Suprapubic skin (tissue), 4 donors: ENCODE measurements around the gene ASPA. TPM values are rescaled to one million over a fixed set of nuclear protein-coding genes. Genes with fewer than 3 reads are reported as not detected.
"Not testable (repeated sequence)": the region's sequence is repeated elsewhere in the genome, so short reads cannot be mapped to it uniquely, and the experiment has no call there.

Experiments used
- DNase-seq, 2 donors: peaks; one replicate each; pipeline ENCODE4 v3.0.0-alpha.2; 2019; ENCODE audit warnings: low spot score in 2 of 2
- H3K27ac ChIP-seq: fragments of 200-600 bp; sonication (generic); one replicate; pipeline ENCODE4 v1.5.1; 2019
- H3K27me3 ChIP-seq: fragments of 200-600 bp; sonication (generic); one replicate; pipeline ENCODE4 v1.5.1; 2019
- H3K36me3 ChIP-seq: fragments of 200-600 bp; sonication (generic); one replicate; pipeline ENCODE4 v1.5.1; 2019
- H3K4me1 ChIP-seq: fragments of 200-600 bp; sonication (generic); one replicate; pipeline ENCODE4 v1.5.1; 2019
- H3K4me3 ChIP-seq: fragments of 200-600 bp; sonication (generic); one replicate; pipeline ENCODE4 v1.5.1; 2019; ENCODE audit warnings: mild to moderate bottlenecking
- H3K9me3 ChIP-seq: fragments of 200-600 bp; sonication (generic); one replicate; pipeline ENCODE4 v1.5.1; 2019
- CTCF ChIP-seq, 2 donors: fragments of 200-600 bp in 1 of 2; fragments of 450-650 bp in 1 of 2; sonication (generic) in 1 of 2; IDR thresholded peaks; one replicate each; pipeline ENCODE4 v1.5.1; 2016 to 2019; ENCODE audit warnings: antibody characterized with exemption in 2 of 2, mild to moderate bottlenecking in 1 of 2, moderate library complexity in 1 of 2
- EP300 ChIP-seq: sonication (generic); formaldehyde crosslinking; IDR thresholded peaks from one replicate; pipeline ENCODE4 v1.6.1; 2017; ENCODE audit warnings: antibody characterized with exemption
- POLR2A ChIP-seq, 2 donors: fragments of 450-650 bp; IDR thresholded peaks; one replicate each; pipeline ENCODE4 v1.6.1; 2017; ENCODE audit warnings: antibody characterized with exemption in 2 of 2, mild to moderate bottlenecking in 2 of 2, moderate library complexity in 2 of 2
- POLR2AphosphoS5 ChIP-seq, 3 donors: sonication (generic); formaldehyde crosslinking; IDR thresholded peaks; one replicate each; pipeline ENCODE4 v1.6.1; 2017; ENCODE audit warnings: antibody characterized with exemption in 3 of 3
- WGBS: methylation state at CpG from one replicate; pipeline ENCODE4 v1.1.5; 2018; 5-methylcytosine and 5-hydroxymethylcytosine counted together
- total RNA-seq, 4 donors: library from RNA; depleted of rRNA; stranded (reverse); fragments of >200 nt; gene quantifications; one replicate each; pipeline ENCODE4 v1.1.0, GENCODE V29; 2016

The ASPA gene
- total RNA-seq, 4 donors from 2014 or later, result 0.98 to 5.4 (median 1.8) TPM

- WGBS, result 46% methylated on average over 20 of the region's 20 CpGs
- Histone ChIP-seq H3K36me3 (no peaks in the 10 kb centered on the region), H3K9me3 (no peaks in the 10 kb centered on the region), H3K27me3 (no peaks in the 10 kb centered on the region), H3K4me1 (peaks cover 17% of the 10 kb centered on the region), H3K27ac (peak overlapping the region; percentile 84), H3K4me3 (no peak overlapping the region)
- TF ChIP-seq CTCF (IDR thresholded peaks at IDR 0.05) (no peak), EP300 (no peak), POLR2A (IDR thresholded peaks at IDR 0.05) (no peak), POLR2AphosphoS5 (IDR thresholded peaks at IDR 0.05) (peak in 1 of 3 donors; percentile 34)
- peak; percentile 82 to 87 for DNase-seq
Measured at GRCh38 chr17:3512505-3513171, 36.8 kb downstream of the ASPA start.

DNA sequence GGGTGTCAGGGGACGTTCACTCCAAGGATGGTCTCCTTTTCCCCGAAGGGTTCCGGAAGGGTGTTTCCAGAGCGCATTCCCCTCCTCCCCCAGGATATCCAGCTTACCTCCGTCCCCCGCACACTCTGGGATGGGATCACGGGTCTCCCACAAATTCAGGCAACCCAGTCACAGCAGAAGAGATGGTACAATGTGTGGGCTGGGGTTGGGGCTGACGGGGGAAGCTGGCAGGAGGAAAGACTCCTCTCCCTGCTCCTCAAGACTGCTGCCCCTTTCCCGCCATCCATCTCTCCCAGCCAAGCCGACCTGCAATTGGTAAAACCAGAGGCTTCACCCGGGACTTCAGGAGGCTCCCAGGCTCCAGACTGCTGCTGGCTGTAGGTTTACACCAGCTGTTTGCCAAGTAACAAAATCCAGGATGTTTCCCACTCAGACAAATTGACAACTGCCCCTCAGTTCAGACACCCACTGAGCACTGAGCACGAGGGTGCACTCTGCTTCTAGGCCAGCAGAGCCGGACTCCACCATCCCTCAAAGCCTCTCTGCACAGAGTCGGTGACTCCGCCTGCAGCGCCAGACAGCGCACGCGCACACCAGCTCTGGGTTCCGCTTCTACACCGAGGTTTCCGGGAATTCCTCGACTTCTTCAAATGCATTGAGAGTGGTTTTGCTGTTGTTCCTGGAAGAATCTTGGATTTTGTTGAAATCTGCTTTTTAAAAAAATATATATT, 37.7 kb downstream of the ASPA start:
- Histone ChIP-seq H3K36me3 (peaks cover 1% of the 10 kb centered on the region), H3K27ac (peak overlapping the region; percentile 84), H3K9me3 (no peaks in the 10 kb centered on the region), H3K4me3 (no peak overlapping the region), H3K27me3 (no peaks in the 10 kb centered on the region), H3K4me1 (peaks cover 17% of the 10 kb centered on the region)
- no peak for TF ChIP-seq POLR2AphosphoS5 (IDR thresholded peaks at IDR 0.05)
- TF ChIP-seq EP300, result no peak
- TF ChIP-seq CTCF (IDR thresholded peaks at IDR 0.05), result no peak
- no peak for TF ChIP-seq POLR2A (IDR thresholded peaks at IDR 0.05)
- 80% methylated on average over 23 of the region's 23 CpGs for WGBS
- DNase-seq, result peak in 1 of 2 donors; percentile 70

DNA sequence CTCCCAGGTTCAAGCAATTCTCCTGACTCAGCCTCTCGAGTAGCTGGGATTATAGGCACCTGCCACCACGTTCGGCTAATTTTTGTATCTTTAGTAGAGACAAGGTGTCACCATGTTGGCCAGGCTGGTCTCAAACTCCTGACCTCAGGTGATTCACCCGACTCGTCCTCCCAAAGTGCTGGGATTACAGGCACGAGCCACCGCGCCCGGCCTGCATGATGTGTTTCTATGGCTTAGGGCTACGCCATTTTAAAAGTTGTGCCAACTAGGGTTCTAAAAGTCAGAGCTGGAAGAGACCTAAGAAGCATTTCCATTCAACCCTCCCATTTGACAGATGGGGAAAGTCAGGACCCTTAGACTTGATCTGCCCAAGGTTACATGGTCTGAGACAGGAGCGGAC, 38.4 kb downstream of the ASPA start:
- H3K27ac ChIP-seq, result not testable (repeated sequence)
- peak in 1 of 2 donors; percentile 11 for DNase-seq

DNA sequence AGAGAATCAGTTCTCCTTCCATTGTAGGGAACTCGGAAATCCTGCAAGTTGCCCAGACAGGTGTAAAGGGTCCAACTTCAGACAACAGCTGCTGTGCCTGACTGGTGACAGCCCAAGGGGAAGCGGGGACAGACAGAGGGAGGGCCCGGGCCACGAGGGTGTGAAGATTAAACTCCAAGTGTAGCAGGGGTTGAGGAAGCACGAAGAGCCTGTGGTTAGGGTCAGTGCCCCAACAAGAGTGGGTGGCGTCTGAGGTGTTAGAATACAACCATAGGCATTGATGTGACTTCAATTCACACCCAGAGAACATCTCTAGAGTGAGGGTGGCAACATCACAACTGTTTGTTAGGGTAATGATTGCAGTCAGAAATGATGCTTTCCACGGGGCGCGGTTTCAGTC, 39.1 kb downstream of the ASPA start:
- WGBS, result 74% methylated on average over 9 of the region's 9 CpGs
- H3K27me3 ChIP-seq, result no peaks in the 10 kb centered on the region
- H3K27ac ChIP-seq, result no peak overlapping the region
- peaks cover 17% of the 10 kb centered on the region for H3K4me1 ChIP-seq
- H3K9me3 ChIP-seq, result no peaks in the 10 kb centered on the region
- no peak for TF ChIP-seq POLR2AphosphoS5 (IDR thresholded peaks at IDR 0.05)
- no peak for DNase-seq
- no peak overlapping the region for H3K4me3 ChIP-seq
- H3K36me3 ChIP-seq, result peaks cover 7% of the 10 kb centered on the region

More for the DNA sequence above, 38.4 kb downstream of the ASPA start:
- H3K9me3 ChIP-seq, H3K36me3 ChIP-seq, H3K27me3 ChIP-seq, H3K4me3 ChIP-seq: not testable (repeated sequence)
- H3K4me1 ChIP-seq, result peaks cover 17% of the 10 kb centered on the region
- 91% methylated on average over 11 of the region's 11 CpGs for WGBS

DNA sequence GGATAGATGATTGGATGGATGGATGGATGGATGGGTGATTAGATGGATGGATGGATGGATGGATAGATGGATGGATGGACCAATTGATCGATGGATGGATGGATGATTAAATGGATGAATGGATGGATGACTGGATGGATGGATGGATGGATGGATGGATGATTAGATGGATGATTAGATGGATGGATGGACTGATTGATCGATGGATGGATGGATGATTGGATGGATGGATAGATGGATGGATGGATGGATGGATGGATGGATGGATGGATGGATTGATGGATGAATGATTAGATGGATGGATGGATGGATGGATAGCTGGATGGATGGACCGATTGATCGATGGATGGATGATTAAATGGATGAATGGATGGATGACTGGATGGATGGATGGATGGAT, 43.7 kb downstream of the ASPA start:
- H3K4me1 ChIP-seq, DNase-seq, H3K9me3 ChIP-seq: not testable (repeated sequence)

DNA sequence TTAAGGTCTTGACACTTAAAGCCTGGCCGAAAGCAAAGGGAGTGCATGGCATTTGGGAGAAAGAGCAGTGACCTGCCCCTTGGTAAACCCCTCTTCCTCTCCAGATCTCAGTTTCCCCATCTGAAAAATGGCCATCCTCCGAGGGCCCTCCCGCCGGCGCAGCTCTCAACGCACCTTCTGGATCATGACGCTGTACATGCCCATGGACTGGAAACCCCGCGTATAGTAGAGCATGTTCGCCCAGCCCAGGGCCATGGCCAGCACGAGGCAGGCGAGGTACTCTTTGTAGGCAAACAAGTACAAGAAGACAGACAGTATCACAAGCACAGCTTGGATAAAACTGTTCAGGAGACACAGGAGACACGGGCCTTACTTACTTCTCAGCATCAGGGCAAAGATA, 48.2 kb downstream of the ASPA start:
- DNase-seq, result no peak
- H3K4me3 ChIP-seq, result no peak overlapping the region
- no peak overlapping the region for H3K27ac ChIP-seq
- H3K9me3 ChIP-seq, result no peaks in the 10 kb centered on the region
- no peak for TF ChIP-seq POLR2AphosphoS5 (IDR thresholded peaks at IDR 0.05)
- TF ChIP-seq POLR2A (IDR thresholded peaks at IDR 0.05), result no peak
- no peak for TF ChIP-seq CTCF (IDR thresholded peaks at IDR 0.05)
- TF ChIP-seq EP300, result no peak
- H3K36me3 ChIP-seq, result peaks cover 10% of the 10 kb centered on the region
- no peaks in the 10 kb centered on the region for H3K27me3 ChIP-seq
- 93% methylated on average over 12 of the region's 13 CpGs for WGBS
- H3K4me1 ChIP-seq, result no peaks in the 10 kb centered on the region

More for the DNA sequence above, 43.7 kb downstream of the ASPA start:
- not testable (repeated sequence) for H3K27ac ChIP-seq, H3K4me3 ChIP-seq, H3K27me3 ChIP-seq
- H3K36me3 ChIP-seq, result peaks cover 12% of the 10 kb centered on the region
- 89% methylated on average over 4 of the region's 4 CpGs for WGBS
